Breast epithelium (tissue), 3 donors: ENCODE data around the gene TRAF5.

Source experiments
- POLR2AphosphoS5 ChIP-seq, 3 donors: sonication (generic); formaldehyde crosslinking; IDR thresholded peaks; one replicate each; pipeline ENCODE4 v1.6.1; 2017; ENCODE audit warnings: antibody characterized with exemption in 3 of 3
- TF ChIP-seq, protein P1 (sequence below), 3 donors: fragments of 450-650 bp; IDR thresholded peaks; one replicate each; pipeline ENCODE4 v1.5.1; 2016 to 2017; ENCODE audit warnings: antibody characterized with exemption in 3 of 3, mild to moderate bottlenecking in 3 of 3, moderate library complexity in 3 of 3

DNA sequence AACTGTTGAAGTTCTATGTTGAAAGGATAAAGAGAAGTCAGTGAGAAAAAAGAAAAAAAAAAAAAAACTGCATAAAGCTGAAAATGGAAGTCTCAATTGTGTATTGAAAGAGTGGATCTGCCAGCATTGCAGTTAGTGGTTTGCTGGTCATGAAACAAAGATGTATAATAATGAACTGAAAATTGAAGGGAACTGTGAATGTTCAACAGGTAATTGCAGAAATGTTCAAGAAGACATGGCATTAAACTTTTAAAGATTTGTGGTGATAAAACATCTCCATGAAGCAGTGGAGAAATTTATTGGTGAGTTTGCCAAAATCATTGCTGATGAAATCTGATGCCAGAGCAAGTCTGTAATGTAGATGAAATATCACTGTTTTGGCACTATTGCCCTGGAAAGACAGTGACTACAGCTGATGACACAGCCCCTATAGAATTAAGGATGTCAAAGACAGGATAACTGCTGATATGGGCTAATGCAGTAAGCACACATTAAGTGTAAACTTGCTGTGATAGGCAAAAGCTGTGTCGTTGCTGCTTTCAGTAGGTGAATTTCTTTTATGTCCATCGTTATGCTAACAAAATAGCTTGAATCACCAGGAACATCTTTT lies 94.3 kb downstream of the TRAF5 start:
- TF ChIP-seq, protein P1, sequence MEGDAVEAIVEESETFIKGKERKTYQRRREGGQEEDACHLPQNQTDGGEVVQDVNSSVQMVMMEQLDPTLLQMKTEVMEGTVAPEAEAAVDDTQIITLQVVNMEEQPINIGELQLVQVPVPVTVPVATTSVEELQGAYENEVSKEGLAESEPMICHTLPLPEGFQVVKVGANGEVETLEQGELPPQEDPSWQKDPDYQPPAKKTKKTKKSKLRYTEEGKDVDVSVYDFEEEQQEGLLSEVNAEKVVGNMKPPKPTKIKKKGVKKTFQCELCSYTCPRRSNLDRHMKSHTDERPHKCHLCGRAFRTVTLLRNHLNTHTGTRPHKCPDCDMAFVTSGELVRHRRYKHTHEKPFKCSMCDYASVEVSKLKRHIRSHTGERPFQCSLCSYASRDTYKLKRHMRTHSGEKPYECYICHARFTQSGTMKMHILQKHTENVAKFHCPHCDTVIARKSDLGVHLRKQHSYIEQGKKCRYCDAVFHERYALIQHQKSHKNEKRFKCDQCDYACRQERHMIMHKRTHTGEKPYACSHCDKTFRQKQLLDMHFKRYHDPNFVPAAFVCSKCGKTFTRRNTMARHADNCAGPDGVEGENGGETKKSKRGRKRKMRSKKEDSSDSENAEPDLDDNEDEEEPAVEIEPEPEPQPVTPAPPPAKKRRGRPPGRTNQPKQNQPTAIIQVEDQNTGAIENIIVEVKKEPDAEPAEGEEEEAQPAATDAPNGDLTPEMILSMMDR (IDR thresholded peaks at IDR 0.05): no peak
- no peak for TF ChIP-seq POLR2AphosphoS5 (IDR thresholded peaks at IDR 0.05)
